A673 (cell line): ENCODE results near the gene ZNF627. TPM values are rescaled to one million over a fixed set of nuclear protein-coding genes. Genes with fewer than 3 reads are reported as not detected.

ENCODE experiments used
- Bru-seq: library from RNA; stranded (reverse); fragments of 400-500 nt; gene quantifications from one replicate; lab custom pipeline; 2021; lab: Mats Ljungman, UMichigan
- BruChase-seq, 2 experiments: library from RNA; stranded (reverse); fragments of 400-500 nt; gene quantifications; one replicate each; lab custom pipeline; 2021; lab: Mats Ljungman, UMichigan
- BruUV-seq: library from RNA; stranded (reverse); fragments of 400-500 nt; replicated peaks from 2 replicates; lab custom pipeline; 2021; lab: Mats Ljungman, UMichigan
- CTCF ChIA-PET: fragments of 300-600 bp; sonication (Branson Sonifier 250); formaldehyde crosslinking; loops from one replicate; lab custom pipeline; 2022; ENCODE audit warnings: antibody characterized with exemption; lab: Charles Lee
- POLR2A ChIA-PET: fragments of 300-600 bp; sonication (Branson Sonifier 250); formaldehyde crosslinking; loops from one replicate; lab custom pipeline; 2022; ENCODE audit warnings: antibody characterized with exemption; ENCODE audit not compliant: low non-redundant PET; lab: Charles Lee
- DNase-seq: peaks from one replicate; pipeline ENCODE4 v3.0.0-alpha.2; 2015; ENCODE audit warnings: low spot score
- H3K27ac ChIP-seq: fragments of 200-600 bp; sonication (generic); 2 replicates; pipeline ENCODE4 v1.5.1; 2016; ENCODE audit warnings: mixed run types, low read depth, mild to moderate bottlenecking, mixed read lengths, antibody characterized with exemption, low read length; ENCODE audit not compliant: poor library complexity, severe bottlenecking
- H3K27me3 ChIP-seq: fragments of 200-600 bp; sonication (generic); replicated peaks from 2 replicates; pipeline ENCODE4 v1.6.1; 2017; ENCODE audit warnings: mixed run types, low read depth, mild to moderate bottlenecking, mixed read lengths, antibody characterized with exemption, low read length; ENCODE audit not compliant: insufficient read depth, poor library complexity
- H3K36me3 ChIP-seq: fragments of 200-600 bp; sonication (generic); 2 replicates; pipeline ENCODE4 v1.6.1; 2016; ENCODE audit warnings: mixed run types, mild to moderate bottlenecking, mixed read lengths, antibody characterized with exemption, low read length; ENCODE audit not compliant: insufficient read depth, poor library complexity, severe bottlenecking
- H3K4me1 ChIP-seq: fragments of 200-600 bp; sonication (generic); 2 replicates; pipeline ENCODE4 v1.6.1; 2017; ENCODE audit warnings: mixed run types, mild to moderate bottlenecking, mixed read lengths, antibody characterized with exemption, low read length; ENCODE audit not compliant: insufficient read depth, poor library complexity, severe bottlenecking
- H3K4me3 ChIP-seq: fragments of 200-600 bp; sonication (generic); 2 replicates; pipeline ENCODE4 v1.5.1; 2016; ENCODE audit warnings: low read depth, mixed run types, mild to moderate bottlenecking, mixed read lengths, low read length; ENCODE audit not compliant: poor library complexity, severe bottlenecking
- H3K9me3 ChIP-seq: fragments of 200-600 bp; sonication (generic); 2 replicates; pipeline ENCODE4 v1.6.1; 2016; ENCODE audit warnings: mixed run types, low read depth, mild to moderate bottlenecking, mixed read lengths, antibody characterized with exemption, low read length; ENCODE audit not compliant: poor library complexity, severe bottlenecking
- CTCF ChIP-seq: fragments of 300-800, 200-600 bp; sonication (generic); conservative IDR thresholded peaks from 2 replicates; pipeline ENCODE4 v1.5.1; 2017; ENCODE audit warnings: low read depth, mild to moderate bottlenecking, antibody characterized with exemption, low read length, moderate library complexity, mixed read lengths
- EZH2 ChIP-seq: fragments of 200-600 bp; sonication (generic); IDR thresholded peaks from 2 replicates; pipeline ENCODE4 v1.6.1; 2017; ENCODE audit warnings: borderline replicate concordance, low read depth, mild to moderate bottlenecking, mixed read lengths, antibody characterized with exemption, low read length; ENCODE audit not compliant: poor library complexity, severe bottlenecking
- intact Hi-C: fragments of 100-400 bp; cut with micrococcal nuclease; formaldehyde crosslinking; loops from one replicate; pipeline ENCODE4 v1.10.0; 2022; ENCODE audit not compliant: unreplicated experiment
- long read RNA-seq: library from polyadenylated mRNA; stranded (forward); transcript quantifications from one replicate; pipeline ENCODE4 v2.0.0, GENCODE V29; 2022
- total RNA-seq: library from RNA; stranded (reverse); gene quantifications from 2 replicates; pipeline ENCODE4 v1.2.3, GENCODE V29; 2021

ZNF627 gene
- total RNA-seq (13.9 and 14.0 TPM in 2 replicates), Bru-seq, nascent RNA (percentile 86 among the genes with signal in this experiment), BruChase-seq, experiment 1, labeled RNA remaining after a 2-hour chase (percentile 76 among the genes with signal in this experiment), BruChase-seq, experiment 2, labeled RNA remaining after a 6-hour chase (percentile 82 among the genes with signal in this experiment)
- long read RNA-seq, transcript ZNF627-201 (4 exons, 2,840 nt): major isoform, 12 of 17 reads
- long read RNA-seq, partial matches to known transcripts: 1 of 17 reads
- long read RNA-seq, other reads (novel, unspliced or antisense): 3 of 17 reads

- no TSS peak for BruUV-seq
- POLR2A ChIA-PET: interaction anchor here (0.7 kb wide), 1 partner anchor 739 kb away, joined by 11 read pairs; no protein-coding TSS in a partner anchor
- CTCF ChIA-PET: no interaction called here
- Histone ChIP-seq H3K4me1 (peaks cover 2% of the 10 kb centered on the region), H3K4me3 (peak within 1 kb of the TSS; percentile 97), H3K36me3 (peaks cover 15% of the 10 kb centered on the region), H3K9me3 (no peaks in the 10 kb centered on the region), H3K27ac (peak within 1 kb of the TSS; percentile 97), H3K27me3 (no peaks in the 10 kb centered on the region)
- TF ChIP-seq EZH2: no peak
- TF ChIP-seq CTCF: no peak
- intact Hi-C loops: no loop called here
- DNase-seq: peak; percentile 99
Observed at GRCh38 chr19:11597202-11598102, at the start of gene ZNF627. TSS of gene ZNF627 (plus strand) at chr19:11597483. CDS start at chr19:11597628, 145 bp downstream.

GRCh38 chr19:11547929-11548700, 49.2 kb upstream of the ZNF627 start:
- DNase-seq: no peak
- Histone ChIP-seq H3K4me1 (no peaks in the 10 kb centered on the region), H3K4me3 (no peak overlapping the region), H3K9me3 (no peaks in the 10 kb centered on the region), H3K27me3 (no peaks in the 10 kb centered on the region), H3K27ac (no peak overlapping the region), H3K36me3 (peaks cover 6% of the 10 kb centered on the region)
- BruUV-seq: no TSS peak
- ChIA-PET POLR2A (no interaction called here), CTCF (interaction anchor here (0.6 kb wide), 1 partner anchor 12 kb away, joined by 4 read pairs; no protein-coding TSS in a partner anchor)
- no peak for TF ChIP-seq EZH2
- no peak for TF ChIP-seq CTCF
- intact Hi-C loops: no loop called here
